SU-DHL-6 (cell line): ENCODE results near the gene ZGPAT.

Experiments used
- H2AFZ ChIP-seq: fragments of 200-600 bp; sonication (generic); 2 replicates; pipeline ENCODE4 v1.6.1; 2014; ENCODE audit warnings: low read depth, mild to moderate bottlenecking, moderate library complexity, mixed read lengths, antibody characterized with exemption, low read length; ENCODE audit not compliant: severe bottlenecking
- H3F3A ChIP-seq: fragments of 200-600 bp; shearing (Covaris generic); 2 replicates; pipeline ENCODE4 v1.6.0; 2016; ENCODE audit warnings: antibody characterized with exemption, mild to moderate bottlenecking; ENCODE audit not compliant: insufficient read depth
- H3K27ac ChIP-seq: fragments of 200-600 bp; sonication (generic); 2 replicates; pipeline ENCODE4 v1.5.1; 2016; ENCODE audit warnings: low read depth, mild to moderate bottlenecking, low read length, moderate library complexity, mixed read lengths
- H3K27me3 ChIP-seq: fragments of 200-600 bp; sonication (generic), shearing (Covaris generic); 2 replicates; pipeline ENCODE4 v1.6.0; 2014; ENCODE audit warnings: mild to moderate bottlenecking, low read length
- H3K36me3 ChIP-seq: fragments of 200-600 bp; sonication (generic); 2 replicates; pipeline ENCODE4 v1.6.1; 2014; ENCODE audit warnings: mild to moderate bottlenecking, low read length, mixed read lengths
- H3K4me2 ChIP-seq: fragments of 300-600, 200-600 bp; shearing (Covaris generic), sonication (generic); 2 replicates; pipeline ENCODE4 v1.6.0; 2014; ENCODE audit warnings: low read length, low read depth, mild to moderate bottlenecking; ENCODE audit not compliant: poor library complexity, severe bottlenecking
- H3K4me3 ChIP-seq: fragments of 200-600 bp; sonication (generic); 2 replicates; pipeline ENCODE4 v1.5.1; 2014; ENCODE audit warnings: antibody characterized with exemption, low read length, mild to moderate bottlenecking, mixed read lengths; ENCODE audit not compliant: insufficient read depth, poor library complexity, severe bottlenecking
- H3K79me2 ChIP-seq: fragments of 200-600 bp; sonication (generic); 2 replicates; pipeline ENCODE4 v1.6.1; 2014; ENCODE audit warnings: mild to moderate bottlenecking, low read length, moderate library complexity; ENCODE audit not compliant: insufficient read depth
- H3K9ac ChIP-seq: fragments of 200-600 bp; sonication (generic); 2 replicates; pipeline ENCODE4 v1.7.0; 2014; ENCODE audit warnings: mild to moderate bottlenecking, low read length
- H3K9me2 ChIP-seq: fragments of 200-600 bp; sonication (generic); replicated peaks from 2 replicates; pipeline ENCODE4 v1.6.1; 2014; ENCODE audit warnings: low read length; ENCODE audit not compliant: insufficient read depth
- H3K9me3 ChIP-seq: fragments of 200-600 bp; sonication (generic); 2 replicates; pipeline ENCODE4 v1.6.1; 2014; ENCODE audit warnings: low read length, mixed read lengths; ENCODE audit not compliant: insufficient read depth
- H4K20me1 ChIP-seq: fragments of 200-600 bp; sonication (generic); 2 replicates; pipeline ENCODE4 v1.6.1; 2014; ENCODE audit warnings: low read depth, mild to moderate bottlenecking, antibody characterized with exemption, low read length, moderate library complexity, mixed read lengths
- CTCF ChIP-seq: fragments of 200-600 bp; sonication (generic); IDR thresholded peaks from one replicate; pipeline ENCODE4 v1.5.1; 2017; ENCODE audit warnings: antibody characterized with exemption, mild to moderate bottlenecking, low read length, moderate library complexity; ENCODE audit not compliant: insufficient read depth, poor library complexity, severe bottlenecking
- EZH2phosphoT487 ChIP-seq: fragments of 200-600 bp; sonication (generic), shearing (Covaris generic); conservative IDR thresholded peaks from 2 replicates; pipeline ENCODE4 v1.6.1; 2018; ENCODE audit warnings: mild to moderate bottlenecking, antibody characterized with exemption, low read length, moderate library complexity, mixed read lengths

The ZGPAT gene

GRCh38 chr20:63767456-63767855 lies 59.6 kb downstream of the ZGPAT start:
- no peak overlapping the region for H2AFZ ChIP-seq
- H3K9me3 ChIP-seq = no peaks in the 10 kb centered on the region
- no peaks in the 10 kb centered on the region for H3K79me2 ChIP-seq
- no peak overlapping the region for H3K4me3 ChIP-seq
- H4K20me1 ChIP-seq = no peaks in the 10 kb centered on the region
- H3K9me2 ChIP-seq = no peaks in the 10 kb centered on the region
- TF ChIP-seq EZH2phosphoT487 (no peak), CTCF (no peak)
- no peaks in the 10 kb centered on the region for H3F3A ChIP-seq
- no peak overlapping the region for H3K4me2 ChIP-seq
- no peak overlapping the region for H3K9ac ChIP-seq
- H3K27me3 ChIP-seq = no peaks in the 10 kb centered on the region
- H3K36me3 ChIP-seq = no peaks in the 10 kb centered on the region
- no peak overlapping the region for H3K27ac ChIP-seq

GRCh38 chr20:63767886-63768285 lies 60.0 kb downstream of the ZGPAT start:
- Histone ChIP-seq H3K27me3 (no peaks in the 10 kb centered on the region), H3F3A (no peaks in the 10 kb centered on the region), H2AFZ (no peak overlapping the region), H3K4me3 (no peak overlapping the region), H3K9ac (no peak overlapping the region), H3K36me3 (no peaks in the 10 kb centered on the region), H3K4me2 (no peak overlapping the region), H3K27ac (no peak overlapping the region), H3K9me2 (no peaks in the 10 kb centered on the region), H3K79me2 (no peaks in the 10 kb centered on the region), H4K20me1 (no peaks in the 10 kb centered on the region), H3K9me3 (no peaks in the 10 kb centered on the region)
- TF ChIP-seq EZH2phosphoT487 (no peak), CTCF (no peak)

GRCh38 chr20:63768591-63769515 lies 61.0 kb downstream of the ZGPAT start:
- TF ChIP-seq EZH2phosphoT487 (no peak), CTCF (no peak)
- Histone ChIP-seq H3K4me2 (no peak overlapping the region), H3K27ac (no peak overlapping the region), H3K36me3 (no peaks in the 10 kb centered on the region), H3K9ac (no peak overlapping the region), H3F3A (no peaks in the 10 kb centered on the region), H3K27me3 (no peaks in the 10 kb centered on the region), H2AFZ (no peak overlapping the region), H3K9me3 (no peaks in the 10 kb centered on the region), H4K20me1 (no peaks in the 10 kb centered on the region), H3K9me2 (no peaks in the 10 kb centered on the region), H3K4me3 (no peak overlapping the region), H3K79me2 (no peaks in the 10 kb centered on the region)
